K562 (cell line): ENCODE measurements around the gene ELAC1. TPM values are rescaled to one million over a fixed set of nuclear protein-coding genes. Genes with fewer than 3 reads are reported as not detected.

Experiments
- BHLHE40 ChIP-seq: IDR thresholded peaks from 2 replicates; pipeline ENCODE4 v1.6.1; 2011; ENCODE audit warnings: low read length, improper control_type of control experiment
- CBFA2T3 ChIP-seq: fragments of 450-650 bp; IDR thresholded peaks from 2 replicates; pipeline ENCODE4 v1.6.1; 2017
- CCAR2 ChIP-seq: fragments of 200-400 bp; formaldehyde crosslinking; IDR thresholded peaks from 2 replicates; pipeline ENCODE4 v1.6.1; 2017; ENCODE audit warnings: mild to moderate bottlenecking, low read depth, low read length
- HDAC2 ChIP-seq: fragments of 450-650 bp; IDR thresholded peaks from 2 replicates; pipeline ENCODE4 v1.6.1; 2016; ENCODE audit warnings: mild to moderate bottlenecking
- KDM1A ChIP-seq, 2 experiments: fragments of 450-650 bp; IDR thresholded peaks; 2 replicates each; pipeline ENCODE4 v1.6.1; 2016; ENCODE audit warnings: mild to moderate bottlenecking in 2 of 2
- KLF16 ChIP-seq: IDR thresholded peaks from 2 replicates; pipeline ENCODE4 v1.6.1; 2016; ENCODE audit warnings: antibody characterized with exemption
- LCOR ChIP-seq: sonication (generic); formaldehyde crosslinking; IDR thresholded peaks from 2 replicates; pipeline ENCODE4 v1.8.0; 2022; ENCODE audit warnings: mild to moderate bottlenecking, missing genetic modification reagents
- MAZ ChIP-seq, 2 experiments: fragments of 450-650 bp in 1 of 2; sonication (generic) in 1 of 2; formaldehyde crosslinking; IDR thresholded peaks in 1 of 2; conservative IDR thresholded peaks in 1 of 2; 2 replicates each; pipeline versions ENCODE4 v1.4.0 to v1.5.0; 2020; ENCODE audit warnings: mild to moderate bottlenecking in 1 of 2, missing genetic modification reagents in 1 of 2
- MEIS2 ChIP-seq: fragments of 450-650 bp; IDR thresholded peaks from 2 replicates; pipeline ENCODE4 v1.6.1; 2014; ENCODE audit warnings: mild to moderate bottlenecking; ENCODE audit not compliant: partially characterized antibody
- NFIC ChIP-seq: fragments of 450-650 bp; IDR thresholded peaks from 2 replicates; pipeline ENCODE4 v1.6.1; 2017; ENCODE audit warnings: mild to moderate bottlenecking, inconsistent platforms
- RFX1 ChIP-seq: fragments of 450-650 bp; IDR thresholded peaks from 2 replicates; pipeline ENCODE4 v1.6.1; 2016; ENCODE audit warnings: mild to moderate bottlenecking, moderate library complexity
- SMAD2 ChIP-seq: fragments of 150-350 bp; IDR thresholded peaks from 2 replicates; pipeline ENCODE4 v1.6.1; 2014; ENCODE audit warnings: low read depth, mild to moderate bottlenecking, low read length
- SOX6 ChIP-seq: fragments of 450-650 bp; IDR thresholded peaks from 2 replicates; pipeline ENCODE4 v1.6.1; 2014; ENCODE audit warnings: mild to moderate bottlenecking
- TEAD1 ChIP-seq, 2 experiments: fragments of 450-650 bp in 1 of 2; sonication (generic) in 1 of 2; formaldehyde crosslinking; IDR thresholded peaks; 2 replicates each; pipeline versions ENCODE4 v1.4.0 to v1.8.0; 2020 to 2022; ENCODE audit warnings: mild to moderate bottlenecking in 2 of 2, missing genetic modification reagents in 1 of 2
- TOE1 ChIP-seq, 2 experiments: fragments of 450-650 bp in 1 of 2; sonication (generic) in 1 of 2; formaldehyde crosslinking in 1 of 2; IDR thresholded peaks; 2 replicates each; pipeline versions ENCODE4 v1.7.1 to v1.8.0; 2016 to 2022; ENCODE audit warnings: borderline replicate concordance in 2 of 2, mild to moderate bottlenecking in 2 of 2, antibody characterized with exemption in 1 of 2, inconsistent platforms in 1 of 2, low read depth in 1 of 2, missing genetic modification reagents in 1 of 2, moderate library complexity in 1 of 2
- TSC22D4 ChIP-seq: fragments of 450-650 bp; IDR thresholded peaks from 2 replicates; pipeline ENCODE4 v1.6.1; 2016; ENCODE audit warnings: missing genetic modification characterization, missing biosample characterization, control low read depth
- ZBTB7A ChIP-seq: IDR thresholded peaks from 2 replicates; pipeline ENCODE4 v1.6.1; 2011; ENCODE audit warnings: low read depth, mild to moderate bottlenecking, low read length, moderate library complexity, borderline replicate concordance; ENCODE audit not compliant: control insufficient read depth
- ZNF41 ChIP-seq: fragments of 250-450 bp; sonication (Bioruptor Pico); conservative IDR thresholded peaks from 2 replicates; pipeline ENCODE4 v1.4.0; 2020; ENCODE audit warnings: mild to moderate bottlenecking
- polyA plus RNA-seq, 8 experiments: library from polyadenylated mRNA; depleted of rRNA in 4 of 8; stranded (reverse) in 5 of 8; unstranded in 3 of 8; fragments of >200 nt; fragmentation: Nextera tagmentation in 2 of 8; fragmentation: Illumina TruSeq in 1 of 8; extraction: Ambion mirVana in 2 of 8; extraction: Trizol in 1 of 8; gene quantifications; 2 replicates each; pipeline versions ENCODE4 v1.2.1 to v1.2.3, GENCODE V29; 2011 to 2014; ENCODE audit warnings: inconsistent platforms in 1 of 8, missing spikeins in 1 of 8
- total RNA-seq, 7 experiments: library from RNA; depleted of rRNA in 6 of 7; stranded (reverse); fragments of >200 nt in 6 of 7; fragmentation: Illumina TruSeq in 2 of 7; extraction: Trizol in 2 of 7; gene quantifications; 2 replicates each; pipeline versions ENCODE4 v1.2.1 to v1.2.3, GENCODE V29; 2011 to 2021; ENCODE audit warnings: low replicate concordance in 1 of 7
- TF ChIP-seq, protein P1 (sequence below): fragments of 250-450 bp; sonication (Bioruptor Pico); IDR thresholded peaks from 2 replicates; pipeline ENCODE4 v1.8.0; 2021; ENCODE audit warnings: moderate library complexity, mild to moderate bottlenecking, inconsistent platforms
- TF ChIP-seq, protein P2 (sequence below), 2 experiments: fragments of 450-650 bp in 1 of 2; sonication (generic) in 1 of 2; formaldehyde crosslinking; conservative IDR thresholded peaks; 2 replicates each; pipeline versions ENCODE4 v1.4.0 to v1.8.1; 2020 to 2022; ENCODE audit warnings: mild to moderate bottlenecking in 1 of 2, missing genetic modification reagents in 1 of 2
- TF ChIP-seq, protein P3 (sequence below), 3 experiments: fragments of 200-800 bp in 1 of 3; sonication (Bioruptor generic) in 1 of 3; sonication (generic) in 1 of 3; formaldehyde crosslinking in 1 of 3; IDR thresholded peaks; 2 replicates each; pipeline versions ENCODE4 v1.6.1 to v1.8.0; 2016 to 2022; ENCODE audit warnings: mild to moderate bottlenecking in 2 of 3, missing compliant biosample characterization in 2 of 3, missing genetic modification characterization in 2 of 3, missing genetic modification reagents in 1 of 3
- TF ChIP-seq, protein P4 (sequence below), 2 experiments: IDR thresholded peaks in 1 of 2; conservative IDR thresholded peaks in 1 of 2; 2 replicates each; pipeline ENCODE4 v1.6.1; 2016; ENCODE audit warnings: low read depth in 2 of 2, mild to moderate bottlenecking in 1 of 2, missing compliant biosample characterization in 1 of 2, missing genetic modification characterization in 1 of 2, moderate library complexity in 1 of 2

ELAC1 gene
- total and polyA plus RNA-seq, 9 of the 15 experiments (the other 6 are each of a cell fraction or from before 2014, with no cell fraction given): 3.7 to 7.7 (median 4.9) TPM

DNA sequence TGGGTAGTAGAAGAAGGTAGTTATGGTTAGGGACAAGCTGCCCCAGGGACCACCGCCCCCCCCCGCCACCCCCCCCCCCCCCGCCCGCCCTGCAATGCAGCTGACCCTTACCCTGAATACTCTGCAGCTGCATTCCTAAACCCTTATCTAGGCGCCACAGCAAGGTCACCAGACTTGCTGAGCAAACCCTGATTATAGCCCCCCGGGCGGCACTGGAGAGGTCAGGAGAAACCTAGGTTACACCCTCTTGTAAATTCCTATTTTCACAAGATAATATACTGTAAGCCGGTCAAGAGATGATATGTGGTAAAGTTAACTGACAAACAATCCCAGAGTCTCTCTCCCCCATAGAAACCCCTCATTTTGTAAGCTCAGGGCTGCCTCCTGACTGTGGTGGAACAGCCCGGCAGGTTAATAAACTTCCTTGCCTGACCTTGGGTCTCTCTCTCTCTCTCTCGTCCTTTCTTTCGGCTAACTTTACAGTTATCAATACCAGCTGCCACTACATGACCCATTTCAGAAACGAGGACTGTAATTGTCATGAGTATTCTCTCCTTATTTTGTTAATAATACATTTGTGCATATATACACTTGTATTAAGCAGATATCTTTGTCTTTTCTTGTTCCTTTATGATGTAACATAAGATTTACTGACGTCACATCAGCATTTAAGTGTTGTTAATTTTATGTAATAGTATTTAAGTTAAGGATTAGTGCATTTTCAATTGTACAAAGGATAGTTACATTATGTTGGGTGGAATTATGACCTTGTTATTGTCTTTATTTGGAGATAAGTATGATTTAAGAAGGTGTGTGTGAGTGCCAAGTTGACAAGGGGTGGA, 39.3 kb downstream of the ELAC1 start (continued):
- TF ChIP-seq TSC22D4 (no peak), ZNF41 (CRISPR knock-in tag) (no peak), ZBTB7A (peak; percentile 75; the same call in 1 of the 2 replicates), BHLHE40 (peak; percentile 89), TEAD1 (CRISPR knock-in tag; IDR thresholded peaks at IDR 0.05) (peak in 1 of 2 experiments; percentile 64; a peak in 1 of 4 replicates), CCAR2 (no peak), NFIC (peak; percentile 57), SMAD2 (no peak), RFX1 (0 out of 2 replicates have a peak, but pooled peaks have one; percentile 16), SOX6 (peak; percentile 67), MEIS2 (peak; percentile 26), TOE1 (IDR thresholded peaks at IDR 0.05; ENCODE audit: borderline replicate concordance) (no peak), TOE1 (CRISPR knock-in tag; IDR thresholded peaks at IDR 0.05; ENCODE audit: borderline replicate concordance, low read depth) (no peak), HDAC2 (peak; percentile 29; the same call in 1 of the 2 replicates), LCOR (CRISPR knock-in tag) (no peak), CBFA2T3 (peak; percentile 91), KDM1A (IDR thresholded peaks at IDR 0.05) (peak; percentile 68 to 71), MAZ (CRISPR knock-in tag; conservative IDR thresholded peaks at IDR 0.05 in 1 of 2, IDR thresholded peaks at IDR 0.05 in 1 of 2) (0 out of 4 replicates have a peak, but pooled peaks of 1 of the 2 experiments have one; percentile 15), KLF16 (peak; percentile 76)
- TF ChIP-seq, protein P1, sequence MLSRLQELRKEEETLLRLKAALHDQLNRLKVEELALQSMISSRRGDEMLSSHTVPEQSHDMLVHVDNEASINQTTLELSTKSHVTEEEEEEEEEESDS (CRISPR knock-in tag): no peak
- TF ChIP-seq, protein P2, sequence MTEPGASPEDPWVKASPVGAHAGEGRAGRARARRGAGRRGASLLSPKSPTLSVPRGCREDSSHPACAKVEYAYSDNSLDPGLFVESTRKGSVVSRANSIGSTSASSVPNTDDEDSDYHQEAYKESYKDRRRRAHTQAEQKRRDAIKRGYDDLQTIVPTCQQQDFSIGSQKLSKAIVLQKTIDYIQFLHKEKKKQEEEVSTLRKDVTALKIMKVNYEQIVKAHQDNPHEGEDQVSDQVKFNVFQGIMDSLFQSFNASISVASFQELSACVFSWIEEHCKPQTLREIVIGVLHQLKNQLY (CRISPR knock-in tag; conservative IDR thresholded peaks at IDR 0.05): no peak
- TF ChIP-seq, protein P3, sequence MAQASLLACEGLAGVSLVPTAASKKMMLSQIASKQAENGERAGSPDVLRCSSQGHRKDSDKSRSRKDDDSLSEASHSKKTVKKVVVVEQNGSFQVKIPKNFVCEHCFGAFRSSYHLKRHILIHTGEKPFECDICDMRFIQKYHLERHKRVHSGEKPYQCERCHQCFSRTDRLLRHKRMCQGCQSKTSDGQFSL (CRISPR knock-in tag; IDR thresholded peaks at IDR 0.05): peak; percentile 9; the same call in 1 of the 2 replicates
- TF ChIP-seq, protein P3 (tag; IDR thresholded peaks at IDR 0.05): peak in 1 of 2 experiments; percentile 63; a peak in 1 of 4 replicates
- TF ChIP-seq, protein P4, sequence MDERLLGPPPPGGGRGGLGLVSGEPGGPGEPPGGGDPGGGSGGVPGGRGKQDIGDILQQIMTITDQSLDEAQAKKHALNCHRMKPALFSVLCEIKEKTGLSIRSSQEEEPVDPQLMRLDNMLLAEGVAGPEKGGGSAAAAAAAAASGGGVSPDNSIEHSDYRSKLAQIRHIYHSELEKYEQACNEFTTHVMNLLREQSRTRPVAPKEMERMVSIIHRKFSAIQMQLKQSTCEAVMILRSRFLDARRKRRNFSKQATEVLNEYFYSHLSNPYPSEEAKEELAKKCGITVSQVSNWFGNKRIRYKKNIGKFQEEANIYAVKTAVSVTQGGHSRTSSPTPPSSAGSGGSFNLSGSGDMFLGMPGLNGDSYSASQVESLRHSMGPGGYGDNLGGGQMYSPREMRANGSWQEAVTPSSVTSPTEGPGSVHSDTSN (CRISPR knock-in tag; IDR thresholded peaks at IDR 0.05; ENCODE audit: low read depth): no peak
- TF ChIP-seq, protein P4 (tag; conservative IDR thresholded peaks at IDR 0.05; ENCODE audit: low read depth): 0 out of 2 replicates have a peak, but pooled peaks have one; percentile 2
